KG1 (cell line): ENCODE data around the gene TYRP1.

ENCODE experiments used
- DNase-seq: peaks from one replicate; lab custom pipeline; 2025; lab: John Stamatoyannopoulos, UW

Gene TYRP1

DNA sequence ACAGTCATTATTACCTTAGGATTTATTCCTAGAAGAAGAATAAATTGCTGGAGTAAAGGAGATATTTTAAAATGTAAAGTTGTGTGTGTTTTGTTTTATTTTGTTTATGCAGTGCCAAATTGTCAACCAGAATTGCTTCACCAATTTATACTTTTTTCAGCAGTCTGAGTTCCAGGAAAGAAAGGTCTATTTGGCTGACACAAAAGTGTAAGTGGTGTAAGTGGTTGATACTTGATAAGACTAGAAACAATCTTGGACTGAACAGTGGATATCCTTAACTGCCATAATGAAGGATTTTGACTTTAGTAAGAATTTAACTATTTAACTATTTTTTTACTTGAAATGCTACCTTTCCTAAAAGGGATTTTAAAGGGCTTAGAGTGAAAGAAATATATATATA lies 37.7 kb downstream of the TYRP1 start:
- no peak for DNase-seq

DNA sequence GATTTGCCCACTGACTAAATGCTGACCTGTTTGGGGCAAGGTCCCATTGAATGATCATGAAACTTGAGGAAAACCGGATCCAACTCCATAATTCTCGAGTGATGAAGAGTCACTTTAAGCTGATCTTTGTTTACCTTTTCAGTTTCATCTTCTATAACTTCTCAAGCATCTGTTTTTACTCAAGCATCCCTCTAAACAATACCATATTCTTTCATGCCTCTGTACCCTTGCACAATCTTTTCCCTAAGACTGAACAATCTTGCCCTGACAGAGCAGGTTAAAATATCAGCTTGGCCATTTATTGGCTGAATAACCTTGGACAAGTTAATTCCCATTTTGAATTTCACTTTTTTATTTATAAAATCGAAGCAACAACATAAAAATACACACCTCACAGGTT lies 39.8 kb downstream of the TYRP1 start:
- DNase-seq: no peak

DNA sequence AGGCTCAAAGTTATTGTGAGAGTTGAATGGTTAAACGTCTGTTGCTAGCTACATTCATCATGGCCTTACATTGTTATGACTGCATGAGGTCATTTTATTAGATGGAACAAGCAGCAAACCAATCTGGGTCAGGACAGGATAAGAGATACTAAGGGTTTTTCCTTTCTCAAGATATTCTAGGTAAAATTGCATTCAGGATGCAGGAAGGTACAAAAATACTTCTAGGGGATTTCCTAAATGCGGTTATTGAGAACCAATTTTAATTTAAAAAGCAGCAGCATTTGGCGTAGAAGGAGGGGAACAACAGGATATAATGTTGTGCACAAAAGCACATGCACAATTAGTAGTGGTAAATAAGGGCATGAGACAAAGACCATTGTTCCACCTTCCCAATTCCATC lies 42.5 kb downstream of the TYRP1 start:
- DNase-seq: no peak

DNA sequence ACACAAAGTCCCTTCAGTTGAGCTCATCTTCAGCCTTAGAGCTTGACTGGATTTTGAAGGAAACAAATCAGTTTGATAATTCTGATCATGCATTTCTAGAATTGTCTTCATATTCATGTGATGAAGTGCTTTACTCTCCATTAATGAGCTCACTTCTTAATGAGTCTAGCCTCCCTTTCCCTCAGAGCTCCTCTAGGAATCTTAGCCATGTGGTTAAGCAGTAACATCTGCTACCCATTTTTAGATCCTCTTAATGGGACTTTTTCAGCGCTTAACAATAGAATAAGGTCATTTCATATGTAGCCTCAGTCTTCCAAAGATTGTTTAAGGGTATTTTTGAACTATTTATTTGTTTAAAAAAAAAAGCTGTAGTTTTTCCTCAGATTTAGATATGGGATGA lies 44.7 kb downstream of the TYRP1 start:
- no peak for DNase-seq

DNA sequence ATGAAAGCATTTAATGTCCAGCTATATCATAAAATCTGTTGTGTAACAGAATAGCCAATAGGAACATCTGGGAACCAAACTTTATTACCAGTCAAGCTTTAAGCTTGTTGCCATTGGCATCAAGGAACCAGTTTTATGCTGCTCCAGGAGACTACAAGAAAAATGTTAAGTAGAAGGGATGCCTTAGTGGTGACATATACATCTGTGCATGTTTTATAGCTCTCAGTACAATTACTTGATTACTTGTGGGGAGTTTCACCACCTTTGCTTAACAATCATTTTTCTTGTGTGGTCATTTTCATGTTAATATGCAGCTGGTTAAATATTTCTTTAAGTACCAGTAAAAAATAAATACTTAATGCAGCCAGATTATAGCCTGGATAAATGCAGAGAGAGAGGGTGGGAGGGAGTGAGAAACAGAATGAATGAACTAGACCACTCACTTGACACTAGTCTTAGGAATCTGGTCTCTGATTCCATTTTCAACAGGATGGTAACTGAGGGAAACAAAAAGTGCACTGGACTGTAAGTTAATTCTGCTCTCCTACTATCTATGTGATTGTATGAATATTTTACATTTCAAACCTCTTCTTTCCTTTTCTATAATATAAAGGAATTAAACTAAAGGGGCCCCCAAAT lies 45.9 kb downstream of the TYRP1 start:
- no peak for DNase-seq

DNA sequence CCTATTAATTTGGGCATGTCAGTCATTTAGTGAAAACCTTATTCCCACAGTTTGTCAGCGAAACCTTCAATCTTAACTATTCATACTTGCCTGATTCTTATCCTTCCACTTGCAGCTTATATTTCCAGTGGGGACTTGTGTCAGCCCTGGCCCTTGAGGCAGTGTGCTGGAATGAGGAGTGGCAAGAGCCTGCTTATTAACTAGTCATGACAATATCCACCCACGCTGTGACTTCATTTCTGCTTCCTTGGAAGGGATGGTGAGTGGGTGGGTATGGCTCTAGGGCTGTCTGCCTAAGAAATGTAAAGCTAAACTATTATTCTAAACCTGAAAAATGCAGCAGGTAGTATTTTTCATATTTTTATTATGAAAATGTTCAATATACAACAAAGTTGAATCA lies 47.7 kb downstream of the TYRP1 start:
- no peak for DNase-seq

DNA sequence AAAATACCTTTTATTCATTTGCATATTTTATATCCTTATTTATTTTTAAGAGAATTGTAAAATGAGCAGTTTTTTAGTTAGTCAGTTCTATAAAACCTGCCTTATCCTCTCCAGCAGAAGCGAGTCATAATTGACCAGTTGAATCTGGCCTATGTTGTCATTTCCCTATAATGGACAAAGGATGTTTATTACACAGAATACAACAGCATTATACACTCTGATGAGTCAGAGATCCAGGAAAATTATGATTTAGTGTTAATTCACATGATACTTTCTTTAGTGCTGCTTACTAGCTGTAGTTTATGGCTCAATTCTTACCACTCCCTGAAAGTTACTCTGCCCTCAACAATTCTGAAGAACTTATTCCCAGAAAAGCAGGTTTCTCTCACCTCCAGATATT lies 54.8 kb downstream of the TYRP1 start:
- DNase-seq: no peak

DNA sequence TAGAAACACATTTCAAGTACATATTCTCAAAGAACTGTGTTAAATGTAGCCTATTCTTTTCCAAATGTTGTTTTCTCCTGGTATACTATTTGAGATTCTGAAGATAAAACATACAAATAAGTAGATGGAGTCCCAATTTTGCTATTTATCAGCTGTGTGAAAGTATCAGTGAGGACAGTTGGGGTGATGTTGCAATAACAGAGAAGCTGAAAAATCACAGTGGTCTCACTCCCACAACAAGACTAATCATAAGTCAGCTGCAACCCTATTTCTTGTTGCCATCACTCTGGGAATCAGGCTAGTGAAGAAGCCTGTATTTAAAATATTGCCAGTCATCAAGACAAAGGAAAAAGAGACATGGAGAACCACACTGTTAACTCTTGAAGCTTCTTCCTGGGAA lies 55.8 kb downstream of the TYRP1 start:
- no peak for DNase-seq

DNA sequence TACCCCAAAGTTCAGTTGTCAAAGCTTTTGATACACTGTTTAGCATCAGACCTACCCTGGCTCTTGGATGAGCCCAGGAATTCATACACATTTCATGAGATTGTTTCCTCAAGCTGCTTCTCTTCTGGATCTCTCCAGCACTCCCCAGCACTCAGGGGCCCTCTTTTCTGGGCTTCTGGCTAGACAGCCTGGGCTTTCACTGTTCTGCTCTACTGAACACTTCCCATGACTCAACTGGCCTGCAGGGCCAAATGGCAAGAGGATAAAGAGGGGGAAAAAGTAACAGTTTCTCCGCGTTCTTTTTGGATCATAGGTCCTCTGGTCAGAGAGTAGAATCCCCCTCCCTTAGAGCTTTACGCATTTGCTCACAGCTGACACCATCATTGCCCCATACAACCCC lies 60.7 kb downstream of the TYRP1 start:
- DNase-seq: no peak

DNA sequence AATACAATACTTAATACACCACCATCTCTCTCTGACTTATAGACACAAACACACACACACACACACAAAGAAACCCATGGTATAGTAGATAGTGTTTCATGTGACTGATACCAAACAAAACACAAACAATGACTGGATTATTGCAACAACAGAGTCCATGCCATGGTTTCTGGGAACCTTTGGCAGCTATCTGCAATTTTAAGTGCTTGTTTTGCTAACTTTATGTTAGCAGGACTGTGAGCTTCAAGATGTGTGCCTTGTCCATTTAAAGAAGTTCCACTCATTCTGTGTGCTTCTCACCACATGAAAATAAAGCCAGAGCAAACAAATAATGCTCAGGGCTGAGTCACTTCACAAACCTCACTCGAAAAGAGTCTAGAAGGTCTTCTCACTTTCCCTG lies 66.6 kb downstream of the TYRP1 start:
- no peak for DNase-seq
